PC-3 (cell line): ENCODE measurements around the gene CDH13. TPM values are rescaled to one million over a fixed set of nuclear protein-coding genes. Genes with fewer than 3 reads are reported as not detected.

Source experiments
- ATAC-seq: fragments of 200-7000 bp; cut with Tn5 transposase; 2 replicates; pipeline ENCODE4 v1.9.1; 2020; ENCODE audit warnings: mild to moderate bottlenecking, moderate library complexity
- BruUV-seq: library from RNA; stranded (reverse); fragments of 400-500 nt; replicated peaks from 2 replicates; lab custom pipeline; 2021; lab: Mats Ljungman, UMichigan
- CTCF ChIA-PET: fragments of 300-600 bp; sonication (Branson Sonifier 250); formaldehyde crosslinking; loops from one replicate; lab custom pipeline; 2022; ENCODE audit warnings: antibody characterized with exemption; lab: Charles Lee
- POLR2A ChIA-PET: fragments of 300-600 bp; sonication (Branson Sonifier 250); formaldehyde crosslinking; loops from one replicate; lab custom pipeline; 2022; ENCODE audit warnings: antibody characterized with exemption; ENCODE audit not compliant: unreplicated experiment; lab: Charles Lee
- DNase-seq: peaks from one replicate; pipeline ENCODE4 v3.0.0-alpha.2; 2015
- H2AFZ ChIP-seq: fragments of 300-600 bp; sonication (generic); 2 replicates; pipeline ENCODE4 v1.6.0; 2016; ENCODE audit warnings: antibody characterized with exemption, low read length
- H3F3A ChIP-seq: fragments of 300-600 bp; sonication (generic); one replicate; pipeline ENCODE4 v1.6.0; 2017; ENCODE audit warnings: antibody characterized with exemption, low read length, control low read depth, mild to moderate bottlenecking; ENCODE audit not compliant: unreplicated experiment
- H3K27ac ChIP-seq: fragments of 300-600 bp; sonication (generic); 2 replicates; pipeline ENCODE4 v1.5.1; 2016; ENCODE audit warnings: mild to moderate bottlenecking, low read length
- H3K27me3 ChIP-seq: fragments of 300-600 bp; sonication (generic); 2 replicates; pipeline ENCODE4 v1.6.1; 2016; ENCODE audit warnings: low read length, mixed read lengths
- H3K36me3 ChIP-seq: fragments of 300-600 bp; sonication (generic); 2 replicates; pipeline ENCODE4 v1.6.1; 2016; ENCODE audit warnings: low read depth, mixed run types, low read length, mixed read lengths
- H3K4me1 ChIP-seq: fragments of 300-600 bp; sonication (generic); 2 replicates; pipeline ENCODE4 v1.5.1; 2016; ENCODE audit warnings: low read length; ENCODE audit not compliant: insufficient read depth
- H3K4me2 ChIP-seq: fragments of 300-600 bp; sonication (generic); 2 replicates; pipeline ENCODE4 v1.6.0; 2016; ENCODE audit warnings: low read length
- H3K4me3 ChIP-seq: fragments of 300-600 bp; sonication (generic); 2 replicates; pipeline ENCODE4 v1.5.1; 2016; ENCODE audit warnings: mild to moderate bottlenecking, low read length, mixed read lengths
- H3K79me2 ChIP-seq: fragments of 300-600 bp; sonication (generic); 2 replicates; pipeline ENCODE4 v1.6.1; 2017; ENCODE audit warnings: low read length, mixed read lengths
- H3K9ac ChIP-seq: fragments of 300-600 bp; sonication (generic); 2 replicates; pipeline ENCODE4 v1.6.0; 2016; ENCODE audit warnings: mild to moderate bottlenecking, low read length
- H3K9me2 ChIP-seq: fragments of 300-600 bp; sonication (generic); replicated peaks from 2 replicates; pipeline ENCODE4 v1.6.1; 2016; ENCODE audit warnings: mixed run types, low read length, mixed read lengths
- H3K9me3 ChIP-seq: fragments of 300-600 bp; sonication (generic); 2 replicates; pipeline ENCODE4 v1.6.1; 2016; ENCODE audit warnings: low read length, mixed read lengths
- H4K20me1 ChIP-seq: fragments of 300-600 bp; sonication (generic); 2 replicates; pipeline ENCODE4 v1.6.1; 2016; ENCODE audit warnings: low read length, mixed read lengths
- CTCF ChIP-seq: fragments of 300-600 bp; sonication (generic); conservative IDR thresholded peaks from 2 replicates; pipeline ENCODE4 v1.5.1; 2017; ENCODE audit warnings: antibody characterized with exemption, low read depth, mild to moderate bottlenecking, low read length
- EZH2 ChIP-seq: fragments of 300-600 bp; sonication (generic); IDR thresholded peaks from one replicate; pipeline ENCODE4 v1.6.1; 2017; ENCODE audit warnings: antibody characterized with exemption, mild to moderate bottlenecking, low read length; ENCODE audit not compliant: unreplicated experiment
- EZH2phosphoT487 ChIP-seq: fragments of 300-600 bp; sonication (generic); IDR thresholded peaks from 2 replicates; pipeline ENCODE4 v1.6.1; 2018; ENCODE audit warnings: mild to moderate bottlenecking, antibody characterized with exemption, low read length, borderline replicate concordance
- intact Hi-C: fragments of 100-400 bp; cut with micrococcal nuclease; formaldehyde crosslinking; loops from 2 replicates; pipeline ENCODE4 v1.9.0; 2023
- total RNA-seq: library from RNA; depleted of rRNA; stranded (reverse); fragments of >200 nt; gene quantifications from 2 replicates; pipeline ENCODE4 v1.2.3, GENCODE V29; 2014

Gene CDH13
- total RNA-seq, 1 experiment from 2014 or later: 0.36 TPM

DNA sequence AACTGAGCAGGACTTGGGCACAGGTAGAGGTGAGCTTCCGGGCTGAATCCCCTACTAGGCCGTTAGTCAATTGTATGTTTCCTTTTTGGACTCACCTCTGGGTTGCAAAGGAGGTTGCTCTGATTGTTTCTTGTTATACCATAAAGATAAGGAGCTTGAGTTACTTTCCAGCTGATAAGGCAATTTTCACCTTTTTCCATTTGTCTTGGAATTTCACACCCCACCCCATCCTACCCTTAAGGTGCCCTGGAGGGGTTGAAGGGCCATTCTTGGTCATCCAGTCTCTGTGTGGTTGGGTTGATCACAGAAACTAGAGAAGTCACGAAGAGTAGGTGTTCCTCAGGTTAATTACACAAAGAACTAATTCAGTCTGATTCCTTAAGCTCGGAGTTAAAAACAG, 162.2 kb downstream of the CDH13 start:
- Histone ChIP-seq H3K27me3 (peaks cover 5% of the 10 kb centered on the region; the same call in 1 of the 2 replicates), H3K36me3 (no peaks in the 10 kb centered on the region), H3F3A (no peaks in the 10 kb centered on the region), H3K9ac (no peak overlapping the region), H3K9me3 (no peaks in the 10 kb centered on the region), H3K4me1 (no peaks in the 10 kb centered on the region), H3K79me2 (no peaks in the 10 kb centered on the region), H3K27ac (no peak overlapping the region), H2AFZ (no peak overlapping the region), H3K4me2 (no peak overlapping the region), H4K20me1 (no peaks in the 10 kb centered on the region), H3K9me2 (no peaks in the 10 kb centered on the region), H3K4me3 (no peak overlapping the region)
- ATAC-seq (no peak), DNase-seq (no peak)
- ChIA-PET CTCF (no interaction called here), POLR2A (no interaction called here)
- TF ChIP-seq CTCF (no peak), EZH2phosphoT487 (no peak), EZH2 (no peak)
- BruUV-seq: no TSS peak
- intact Hi-C loops: no loop called here

GRCh38 chr16:82792693-82793092, 165.9 kb downstream of the CDH13 start:
- POLR2A ChIA-PET: no interaction called here
- no peak for DNase-seq
- H4K20me1 ChIP-seq: no peaks in the 10 kb centered on the region
- no peaks in the 10 kb centered on the region for H3K9me3 ChIP-seq
- TF ChIP-seq EZH2phosphoT487: no peak
- no peak for TF ChIP-seq CTCF
- TF ChIP-seq EZH2: no peak
- no peak overlapping the region for H3K27ac ChIP-seq
- H3K4me2 ChIP-seq: no peak overlapping the region
- H3K79me2 ChIP-seq: no peaks in the 10 kb centered on the region
- no peak overlapping the region for H3K9ac ChIP-seq
- no peaks in the 10 kb centered on the region for H3K36me3 ChIP-seq
- intact Hi-C loops: no loop called here
- no peak overlapping the region for H2AFZ ChIP-seq
- no TSS peak for BruUV-seq
- peaks cover 5% of the 10 kb centered on the region; the same call in 1 of the 2 replicates for H3K27me3 ChIP-seq
- H3K4me3 ChIP-seq: no peak overlapping the region
- no peaks in the 10 kb centered on the region for H3F3A ChIP-seq
- no peaks in the 10 kb centered on the region for H3K4me1 ChIP-seq
- CTCF ChIA-PET: no interaction called here
- no peak for ATAC-seq
- no peaks in the 10 kb centered on the region for H3K9me2 ChIP-seq

DNA sequence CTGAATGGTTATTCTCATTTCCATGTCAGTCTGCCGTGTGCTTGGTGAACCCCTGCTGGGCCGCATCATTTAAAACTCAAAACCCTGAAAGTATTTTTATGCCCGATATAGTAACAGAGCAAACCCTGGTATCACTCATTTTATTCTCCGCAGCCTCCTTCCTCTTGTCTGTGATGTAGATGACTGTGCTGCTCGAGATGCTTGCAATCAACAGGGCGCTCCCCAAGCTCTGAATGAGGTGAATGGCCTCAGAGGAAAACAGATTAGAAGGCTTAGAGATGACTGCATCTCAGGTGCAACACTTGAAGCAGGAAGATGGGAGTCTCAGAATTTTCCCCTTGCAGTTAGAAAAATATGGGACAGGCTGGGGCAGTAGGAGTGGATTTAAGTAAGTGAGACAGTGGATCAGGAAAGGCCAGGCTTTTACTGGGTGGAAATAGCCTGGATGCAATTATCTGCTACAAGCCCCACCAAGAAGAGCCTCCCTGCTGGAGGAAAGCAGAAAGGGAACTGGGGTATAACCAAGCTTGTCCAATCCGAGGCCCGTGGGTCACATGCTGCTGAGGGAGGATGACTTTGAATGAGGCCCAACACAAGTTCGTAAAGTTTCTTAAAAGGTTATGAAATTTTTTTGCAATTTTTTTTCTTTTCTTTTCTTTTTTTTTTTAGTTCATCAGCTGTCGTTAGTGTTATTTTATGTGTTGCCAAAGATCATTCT, 166.9 kb downstream of the CDH13 start:
- CTCF ChIA-PET: no interaction called here
- DNase-seq: no peak
- BruUV-seq: no TSS peak

More for the DNA sequence above, 166.9 kb downstream of the CDH13 start:
- TF ChIP-seq EZH2 (no peak), EZH2phosphoT487 (no peak), CTCF (no peak)
- POLR2A ChIA-PET: no interaction called here
- Histone ChIP-seq H3K79me2 (no peaks in the 10 kb centered on the region), H3K4me3 (no peak overlapping the region), H3K9me3 (no peaks in the 10 kb centered on the region), H3K9me2 (no peaks in the 10 kb centered on the region), H3K4me2 (no peak overlapping the region), H3K27me3 (peaks cover 5% of the 10 kb centered on the region; the same call in 1 of the 2 replicates), H3F3A (no peaks in the 10 kb centered on the region), H3K9ac (no peak overlapping the region), H3K4me1 (no peaks in the 10 kb centered on the region), H4K20me1 (no peaks in the 10 kb centered on the region), H3K36me3 (no peaks in the 10 kb centered on the region), H3K27ac (no peak overlapping the region), H2AFZ (no peak overlapping the region)
- intact Hi-C loops: no loop called here
- no peak for ATAC-seq
